Adrenal gland (tissue), 12 donors: ENCODE measurements around the gene BORCS6. TPM values are rescaled to one million over a fixed set of nuclear protein-coding genes. Genes with fewer than 3 reads are reported as not detected.

Experiments
- DNase-seq, 7 donors: peaks; one replicate each; pipeline ENCODE4 v3.0.0-alpha.2; 2019 to 2020
- H3K27ac ChIP-seq, 5 donors: fragments of 200-600 bp; sonication (generic) in 4 of 5; 1 replicate in 3 of 5; 2 replicates in 2 of 5; pipeline versions ENCODE4 v1.5.1 to v1.8.0; 2016 to 2020; ENCODE audit warnings: mild to moderate bottlenecking in 1 of 5
- H3K27me3 ChIP-seq: fragments of 200-600 bp; 2 replicates; pipeline ENCODE4 v1.8.0; 2021
- H3K36me3 ChIP-seq, 2 donors: fragments of 200-600 bp; replicated peaks in 1 of 2; 1 replicate in 1 of 2; 2 replicates in 1 of 2; pipeline versions ENCODE4 v1.5.1 to v1.8.0; 2018 to 2022
- H3K4me1 ChIP-seq, 2 donors: fragments of 200-600 bp; replicated peaks in 1 of 2; 1 replicate in 1 of 2; 2 replicates in 1 of 2; pipeline versions ENCODE4 v1.5.1 to v1.8.0; 2018 to 2021
- H3K4me3 ChIP-seq, 4 donors: fragments of 200-600 bp; sonication (generic) in 3 of 4; one replicate each; pipeline ENCODE4 v1.5.1; 2016 to 2018
- H3K9me3 ChIP-seq, 3 donors: fragments of 200-600 bp; sonication (generic) in 1 of 3; replicated peaks in 1 of 3; 1 replicate in 2 of 3; 2 replicates in 1 of 3; pipeline versions ENCODE4 v1.5.1 to v1.8.0; 2016 to 2021
- POLR2A ChIP-seq, 2 donors: fragments of 450-650 bp; IDR thresholded peaks; one replicate each; pipeline ENCODE4 v1.6.1; 2017; ENCODE audit warnings: antibody characterized with exemption in 2 of 2, mild to moderate bottlenecking in 2 of 2, moderate library complexity in 1 of 2
- WGBS, 4 donors: extraction: QIAGEN DNeasy Blood & Tissue Kit in 2 of 4; methylation state at CpG; one replicate each; pipeline versions ENCODE4 v1.1.5 to v1.1.7; 2013 to 2017; 5-methylcytosine and 5-hydroxymethylcytosine counted together
- intact Hi-C, 2 donors: fragments of 100-400 bp; cut with DNase I; formaldehyde crosslinking; loops; one replicate each; pipeline versions ENCODE4 v1.14.1 to v1.15.0; 2022 to 2023
- polyA plus RNA-seq, 3 donors: library from polyadenylated mRNA; stranded (reverse); fragments of 200-250 nt in 2 of 3; fragments of 350-450 nt in 1 of 3; fragmentation: Illumina TruSeq in 1 of 3; extraction: RNeasy Lipid Tissue Mini Kit (QIAGEN cat#74804) in 1 of 3; gene quantifications; one replicate each; pipeline ENCODE4 v1.2.3, GENCODE V29; 2013 to 2014
- total RNA-seq, 9 donors: library from RNA; depleted of rRNA in 4 of 9; stranded (reverse); fragments of >200 nt in 4 of 9; fragments of 120-200 nt in 1 of 9; fragmentation: NEBNext Ultra II Directional in 1 of 9; extraction: Animal tissue kit (Norgen Biotek cat#: 25700) in 1 of 9; gene quantifications; one replicate each; pipeline versions ENCODE4 v1.1.0 to v1.2.4, GENCODE V29; 2013 to 2023
- TF ChIP-seq, protein P1 (sequence below), 6 experiments: fragments of 450-650 bp in 4 of 6; fragments of 200-600 bp in 2 of 6; sonication (generic) in 1 of 6; IDR thresholded peaks; 1 replicate in 5 of 6; 2 replicates in 1 of 6; pipeline versions ENCODE4 v1.5.1 to v1.8.0; 2016 to 2021; ENCODE audit warnings: antibody characterized with exemption in 6 of 6, mild to moderate bottlenecking in 2 of 6, moderate library complexity in 1 of 6
- donor health status: healthy with polysubstance abuse.
- donor health status: Bipolar disorder and iron deficiency.
- donor health status: DM: yes; HTN: yes; CAD: no.
- donor health status: DM: no; HTN: no; CAD: no.
- donor health status: DM: no; HTN: no; CAD: no.
- donor health status: DM: yes; HTN: yes; CAD: no.

Gene BORCS6
- total and polyA plus RNA-seq, 12 donors: 3.3 to 29.7 (median 12.3) TPM

DNA sequence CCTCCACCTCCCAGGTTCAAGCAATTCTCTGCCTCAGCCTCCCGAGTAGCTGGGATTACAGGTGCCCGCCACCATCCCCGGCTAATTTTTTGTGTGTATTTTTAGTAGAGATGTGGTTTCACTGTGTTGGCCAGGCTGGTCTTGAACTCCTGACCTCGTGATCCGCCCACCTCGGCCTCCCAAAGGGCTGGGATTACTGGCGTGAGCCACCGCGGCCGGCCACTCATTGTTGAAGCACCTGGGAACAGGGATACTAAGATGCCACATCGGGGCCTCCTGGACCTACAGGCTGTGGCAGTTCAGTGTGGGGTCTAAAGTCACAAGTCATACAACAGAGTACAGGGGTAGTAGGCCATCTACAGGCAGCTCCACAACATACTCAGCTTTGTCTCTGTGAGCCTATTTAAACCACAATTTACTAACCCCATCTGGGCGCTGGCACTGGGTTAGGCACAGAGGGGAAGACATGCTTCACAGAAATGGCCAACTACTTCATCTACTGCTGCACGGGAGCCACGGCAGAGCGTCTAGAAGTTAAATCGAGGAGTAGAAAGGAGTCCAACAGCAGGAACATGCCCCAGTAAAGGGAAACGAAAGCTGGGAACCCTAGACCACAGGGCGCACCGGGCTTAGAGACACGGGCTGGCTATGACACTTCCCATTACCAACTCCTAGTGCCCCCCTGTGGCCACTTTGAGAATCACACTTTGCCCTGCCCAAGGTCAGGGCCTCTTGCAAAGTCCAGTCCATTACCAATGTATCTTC, 31.5 kb downstream of the BORCS6 start:
- intact Hi-C loops: no loop called here
- peak; percentile 94 to 99 (median 97) for DNase-seq
- WGBS, 4 donors: 35 to 44% (median 36%) methylated on average over 14 to 20 of the region's 20 CpGs
- no peak overlapping the region for H3K4me3 ChIP-seq
- peaks cover 0 to 20% of the 10 kb centered on the region in 2 donors for H3K36me3 ChIP-seq
- no peaks in the 10 kb centered on the region for H3K9me3 ChIP-seq
- peaks cover 26 to 36% of the 10 kb centered on the region in 2 donors for H3K4me1 ChIP-seq
- peak overlapping the region; percentile 66 to 100 (median 99) for H3K27ac ChIP-seq
- H3K27me3 ChIP-seq: no peaks in the 10 kb centered on the region
- TF ChIP-seq, protein P1, sequence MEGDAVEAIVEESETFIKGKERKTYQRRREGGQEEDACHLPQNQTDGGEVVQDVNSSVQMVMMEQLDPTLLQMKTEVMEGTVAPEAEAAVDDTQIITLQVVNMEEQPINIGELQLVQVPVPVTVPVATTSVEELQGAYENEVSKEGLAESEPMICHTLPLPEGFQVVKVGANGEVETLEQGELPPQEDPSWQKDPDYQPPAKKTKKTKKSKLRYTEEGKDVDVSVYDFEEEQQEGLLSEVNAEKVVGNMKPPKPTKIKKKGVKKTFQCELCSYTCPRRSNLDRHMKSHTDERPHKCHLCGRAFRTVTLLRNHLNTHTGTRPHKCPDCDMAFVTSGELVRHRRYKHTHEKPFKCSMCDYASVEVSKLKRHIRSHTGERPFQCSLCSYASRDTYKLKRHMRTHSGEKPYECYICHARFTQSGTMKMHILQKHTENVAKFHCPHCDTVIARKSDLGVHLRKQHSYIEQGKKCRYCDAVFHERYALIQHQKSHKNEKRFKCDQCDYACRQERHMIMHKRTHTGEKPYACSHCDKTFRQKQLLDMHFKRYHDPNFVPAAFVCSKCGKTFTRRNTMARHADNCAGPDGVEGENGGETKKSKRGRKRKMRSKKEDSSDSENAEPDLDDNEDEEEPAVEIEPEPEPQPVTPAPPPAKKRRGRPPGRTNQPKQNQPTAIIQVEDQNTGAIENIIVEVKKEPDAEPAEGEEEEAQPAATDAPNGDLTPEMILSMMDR (IDR thresholded peaks at IDR 0.05): peak; percentile 91 to 97 (median 94)
- peak; percentile 31 to 75 for TF ChIP-seq POLR2A (IDR thresholded peaks at IDR 0.05)

DNA sequence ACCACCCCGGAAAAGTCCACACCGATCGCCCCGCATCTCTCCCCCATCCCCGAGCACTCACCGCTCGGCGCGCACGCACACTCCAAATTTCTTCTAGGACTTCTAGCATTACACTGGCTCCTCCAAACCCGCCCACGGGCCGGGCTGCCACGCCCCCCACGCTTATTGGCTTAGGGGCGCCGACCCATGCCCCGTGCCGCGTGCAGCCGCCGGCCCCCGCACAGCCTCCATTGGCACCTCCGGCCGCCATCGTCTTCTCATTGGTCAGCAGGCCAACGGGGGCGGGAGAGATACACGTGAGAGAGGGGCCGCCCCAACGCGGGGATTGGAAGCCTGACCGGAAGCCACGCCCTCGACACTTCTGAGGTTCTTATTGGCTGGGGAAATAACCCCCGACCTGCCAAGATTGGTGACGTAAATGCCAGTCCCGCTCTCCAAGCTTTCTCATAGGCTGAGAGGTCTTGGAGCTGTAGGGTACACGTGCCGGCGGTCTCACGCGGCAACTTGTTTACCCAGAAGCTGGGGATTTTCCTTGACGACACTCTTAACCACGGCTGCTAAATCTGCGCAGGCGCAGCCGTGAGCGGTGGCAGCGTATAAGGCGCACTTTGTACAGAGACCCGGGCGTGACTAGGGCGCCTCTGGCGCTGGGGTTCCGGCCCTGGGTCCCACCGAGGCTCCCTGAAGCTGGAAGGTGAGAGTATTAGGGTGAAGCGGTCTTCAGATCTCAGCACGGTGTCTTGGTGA, 33.6 kb downstream of the BORCS6 start:
- peaks cover 24 to 36% of the 10 kb centered on the region in 2 donors for H3K4me1 ChIP-seq
- WGBS, 4 donors: 0 to 1% (median 1%) methylated on average over 23 to 59 of the region's 59 CpGs
- H3K36me3 ChIP-seq: peaks cover 0 to 21% of the 10 kb centered on the region in 2 donors
- H3K27me3 ChIP-seq: no peaks in the 10 kb centered on the region
- DNase-seq: peak; percentile 100
- H3K9me3 ChIP-seq: no peaks in the 10 kb centered on the region
- TF ChIP-seq, protein P1 (IDR thresholded peaks at IDR 0.05): peak in 1 of 6 experiments; percentile 9
- peak; percentile 100 for TF ChIP-seq POLR2A (IDR thresholded peaks at IDR 0.05)
- H3K4me3 ChIP-seq: peak overlapping the region; percentile 36 to 99 (median 84)
- H3K27ac ChIP-seq: peak overlapping the region; percentile 99 to 100 (median 100)
- intact Hi-C loops: no loop called here

DNA sequence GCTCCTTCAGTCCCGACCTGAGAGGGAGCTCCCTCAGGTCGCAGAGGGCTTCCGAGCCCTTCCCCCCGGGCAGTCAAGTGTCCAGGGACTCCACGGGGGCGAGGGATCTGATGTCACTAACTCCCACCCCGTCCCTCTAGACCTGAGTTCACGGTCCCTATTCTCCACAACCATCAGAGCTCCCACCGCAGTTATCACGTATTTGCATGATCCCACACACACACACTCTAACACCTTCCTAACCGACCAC, 34.1 kb downstream of the BORCS6 start:
- Histone ChIP-seq H3K27me3 (no peaks in the 10 kb centered on the region), H3K9me3 (no peaks in the 10 kb centered on the region), H3K27ac (peak overlapping the region; percentile 99 to 100 (median 100)), H3K4me1 (peaks cover 21 to 32% of the 10 kb centered on the region in 2 donors), H3K4me3 (peak overlapping the region; percentile 36 to 99 (median 84)), H3K36me3 (peaks cover 0 to 16% of the 10 kb centered on the region in 2 donors)
- TF ChIP-seq, protein P1 (IDR thresholded peaks at IDR 0.05): no peak
- TF ChIP-seq POLR2A (IDR thresholded peaks at IDR 0.05): no peak
- no peak for DNase-seq
- WGBS, 4 donors: 0 to 1% (median 1%) methylated on average over 6 to 11 of the region's 11 CpGs
- intact Hi-C loops: no loop called here

DNA sequence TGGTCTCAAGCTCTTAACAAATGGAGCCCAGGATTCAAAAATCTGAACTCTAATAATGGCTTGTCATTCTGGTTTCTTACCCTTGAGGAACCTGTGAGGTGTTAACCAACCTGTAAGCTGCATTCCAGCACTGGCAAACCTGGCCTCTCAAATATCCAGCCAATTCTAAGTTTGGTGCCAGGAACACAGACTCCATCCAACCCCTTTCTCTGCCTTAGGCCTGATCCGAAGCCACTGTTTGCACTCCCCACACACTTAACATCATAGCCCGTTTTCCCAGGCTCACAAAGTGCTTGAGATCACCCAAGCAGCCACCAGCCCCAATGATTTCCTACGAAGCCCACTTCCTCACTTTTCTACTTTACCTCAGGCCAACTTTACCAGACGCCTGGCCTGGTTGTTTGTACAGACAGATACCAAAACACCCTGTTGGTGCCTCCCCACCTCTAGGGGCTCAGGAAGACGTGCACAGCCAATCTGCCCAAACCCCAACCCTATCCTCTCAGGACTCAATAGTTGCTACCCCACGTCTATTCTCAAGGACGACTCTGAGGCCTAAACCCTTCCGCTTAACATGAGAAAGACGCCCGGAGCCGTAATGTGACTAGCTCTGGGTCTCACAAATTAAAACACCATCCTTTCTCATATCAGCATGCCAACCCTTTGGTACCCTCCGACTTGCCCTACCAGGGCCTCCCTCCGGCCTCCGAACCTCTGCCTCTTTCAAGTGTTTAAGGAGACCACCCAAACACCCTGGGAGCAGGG, 34.6 kb downstream of the BORCS6 start:
- DNase-seq: peak in 5 of 7 donors; percentile 33 to 73 (median 51)

More for the DNA sequence above, 34.6 kb downstream of the BORCS6 start:
- WGBS, 4 donors: 6 to 14% (median 9%) methylated on average over 14 of the region's 14 CpGs
- Histone ChIP-seq H3K4me1 (peaks cover 26 to 34% of the 10 kb centered on the region in 2 donors), H3K9me3 (no peaks in the 10 kb centered on the region), H3K36me3 (peaks cover 0 to 17% of the 10 kb centered on the region in 2 donors), H3K27me3 (no peaks in the 10 kb centered on the region), H3K27ac (peak overlapping the region; percentile 99 to 100 (median 100)), H3K4me3 (peak overlapping the region; percentile 36 to 99 (median 84))
- intact Hi-C loops: no loop called here
- no peak for TF ChIP-seq POLR2A (IDR thresholded peaks at IDR 0.05)
- TF ChIP-seq, protein P1 (IDR thresholded peaks at IDR 0.05): peak in 1 of 6 experiments; percentile 18
